VCaP (cell line): ENCODE data around the gene CILP.
"Not testable (repeated sequence)": the region's sequence is repeated elsewhere in the genome, so short reads cannot be mapped to it uniquely, and the experiment has no call there.

Source experiments
- H3K27ac ChIP-seq: fragments of 450-650 bp; 2 replicates; pipeline ENCODE4 v1.5.1; 2017
- TF ChIP-seq, protein P1 (sequence below): fragments of 450-650 bp; conservative IDR thresholded peaks from 2 replicates; pipeline ENCODE4 v1.5.1; 2017; ENCODE audit warnings: mild to moderate bottlenecking, moderate library complexity

CILP gene

GRCh38 chr15:65254356-65254755, 43.1 kb upstream of the CILP start:
- no peak overlapping the region for H3K27ac ChIP-seq
- TF ChIP-seq, protein P1, sequence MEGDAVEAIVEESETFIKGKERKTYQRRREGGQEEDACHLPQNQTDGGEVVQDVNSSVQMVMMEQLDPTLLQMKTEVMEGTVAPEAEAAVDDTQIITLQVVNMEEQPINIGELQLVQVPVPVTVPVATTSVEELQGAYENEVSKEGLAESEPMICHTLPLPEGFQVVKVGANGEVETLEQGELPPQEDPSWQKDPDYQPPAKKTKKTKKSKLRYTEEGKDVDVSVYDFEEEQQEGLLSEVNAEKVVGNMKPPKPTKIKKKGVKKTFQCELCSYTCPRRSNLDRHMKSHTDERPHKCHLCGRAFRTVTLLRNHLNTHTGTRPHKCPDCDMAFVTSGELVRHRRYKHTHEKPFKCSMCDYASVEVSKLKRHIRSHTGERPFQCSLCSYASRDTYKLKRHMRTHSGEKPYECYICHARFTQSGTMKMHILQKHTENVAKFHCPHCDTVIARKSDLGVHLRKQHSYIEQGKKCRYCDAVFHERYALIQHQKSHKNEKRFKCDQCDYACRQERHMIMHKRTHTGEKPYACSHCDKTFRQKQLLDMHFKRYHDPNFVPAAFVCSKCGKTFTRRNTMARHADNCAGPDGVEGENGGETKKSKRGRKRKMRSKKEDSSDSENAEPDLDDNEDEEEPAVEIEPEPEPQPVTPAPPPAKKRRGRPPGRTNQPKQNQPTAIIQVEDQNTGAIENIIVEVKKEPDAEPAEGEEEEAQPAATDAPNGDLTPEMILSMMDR: no peak

DNA sequence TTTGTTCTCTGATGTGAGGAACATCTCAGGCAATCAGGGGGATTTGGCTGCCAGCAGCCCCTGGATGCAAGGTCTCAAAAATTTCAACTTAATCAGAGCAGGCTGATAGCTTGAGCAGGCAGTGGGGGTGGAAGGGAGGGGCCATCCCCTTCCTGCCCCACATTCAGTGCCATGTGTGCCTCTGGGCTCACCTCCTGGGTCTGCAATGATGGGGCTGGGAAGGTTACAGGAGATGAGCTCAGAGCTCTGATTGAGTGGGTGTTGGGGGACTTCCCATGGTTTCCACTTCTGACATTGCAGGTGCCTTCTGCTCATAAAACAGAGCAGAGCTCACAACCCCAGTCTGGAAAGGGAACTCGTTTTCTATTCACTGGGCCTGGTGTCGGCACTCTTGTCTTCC, 38.4 kb upstream of the CILP start:
- TF ChIP-seq, protein P1: no peak
- H3K27ac ChIP-seq: no peak overlapping the region

DNA sequence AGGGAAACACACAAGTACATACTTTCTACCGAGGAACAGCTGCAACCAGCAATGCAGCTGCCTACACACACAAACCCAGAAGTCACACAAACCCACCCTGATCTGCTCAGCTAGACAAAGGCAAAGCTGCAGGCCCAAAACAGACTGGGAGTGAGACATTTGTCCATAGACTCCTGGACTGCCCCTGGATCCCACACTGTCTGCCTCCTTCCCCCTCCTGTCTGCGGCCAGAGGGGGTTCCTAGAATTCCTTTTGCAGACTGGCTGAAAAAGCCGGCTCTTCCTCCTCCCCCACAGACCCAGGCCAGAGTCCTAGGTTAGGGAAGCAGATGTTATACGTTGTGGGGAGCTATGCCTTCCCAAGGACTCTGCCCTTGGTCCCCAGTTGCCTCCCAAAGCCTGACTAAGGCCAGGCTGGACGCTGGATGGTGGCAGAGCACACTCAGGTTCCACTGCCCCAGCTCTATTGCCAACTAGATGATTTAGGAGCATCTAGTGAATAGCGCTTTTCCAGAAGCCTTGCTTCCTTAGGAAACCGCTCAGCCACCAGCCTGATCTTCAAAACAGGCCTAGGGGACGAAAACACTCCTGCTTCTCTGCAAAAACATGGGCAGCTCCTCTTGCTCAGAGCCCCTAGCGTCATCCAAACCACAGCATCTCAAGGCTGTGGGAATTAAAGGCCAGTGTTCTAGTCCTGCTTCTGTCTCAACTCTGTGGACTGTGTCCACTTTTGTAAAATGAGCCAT, 37.4 kb upstream of the CILP start:
- TF ChIP-seq, protein P1: no peak
- no peak overlapping the region for H3K27ac ChIP-seq

DNA sequence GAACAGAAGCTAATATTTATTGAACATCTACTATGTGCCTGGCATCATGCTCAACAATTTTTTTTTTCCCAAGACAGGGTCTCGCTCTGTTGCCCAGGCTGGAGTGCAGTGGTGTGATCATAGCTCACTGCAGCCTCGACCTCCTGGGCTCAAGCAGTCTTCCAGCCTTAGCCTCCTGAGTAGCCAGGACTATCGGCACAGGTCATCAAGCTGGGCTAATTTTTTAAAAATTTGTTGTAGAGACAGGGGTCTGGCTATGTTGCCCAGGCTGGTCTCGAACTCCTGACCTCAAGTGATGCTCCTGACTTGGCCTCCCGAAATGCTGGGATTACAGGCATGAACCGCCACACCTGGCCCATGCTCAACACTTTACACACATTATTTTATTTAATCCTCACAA, 35.7 kb upstream of the CILP start:
- TF ChIP-seq, protein P1: no peak
- H3K27ac ChIP-seq: no peak overlapping the region

GRCh38 chr15:65246026-65246714, 34.9 kb upstream of the CILP start:
- TF ChIP-seq, protein P1: no peak
- H3K27ac ChIP-seq: no peak overlapping the region

DNA sequence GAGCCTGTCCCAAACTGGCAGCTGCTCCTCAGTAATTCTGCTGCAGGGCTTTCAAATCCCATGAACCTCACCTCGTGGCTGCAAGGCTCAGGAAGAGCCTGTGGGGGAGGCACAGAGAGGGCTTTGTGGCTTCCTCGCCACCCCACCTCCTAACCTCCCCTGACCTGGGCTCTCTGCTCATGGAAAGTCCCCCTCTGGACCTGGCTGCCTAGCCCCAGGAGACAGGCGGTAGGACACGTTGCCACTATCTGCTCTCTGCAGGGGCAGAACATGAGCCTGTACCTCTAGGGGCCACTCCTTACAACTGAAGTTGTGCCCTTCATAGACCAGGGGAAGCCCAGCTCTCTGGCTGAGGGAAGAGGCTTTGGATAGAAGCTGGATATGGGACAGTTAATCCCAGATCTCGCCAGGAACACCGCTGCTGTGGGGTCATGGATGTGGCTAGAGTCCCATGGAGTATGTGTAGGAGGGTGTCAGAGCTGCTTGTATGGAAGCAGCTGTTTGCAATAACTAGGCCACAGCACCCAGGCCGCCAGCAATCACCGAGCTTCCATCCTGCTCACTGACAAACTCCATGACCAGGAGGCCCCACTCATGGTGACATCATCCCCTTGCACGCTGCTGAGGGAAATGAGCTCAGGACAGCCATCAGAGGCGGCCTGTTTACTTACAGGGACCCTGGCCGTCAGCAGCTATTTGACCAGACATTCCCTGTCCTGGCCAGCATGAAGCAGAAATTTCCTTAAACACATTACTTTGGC, 34.0 kb upstream of the CILP start:
- TF ChIP-seq, protein P1: no peak
- H3K27ac ChIP-seq: no peak overlapping the region

DNA sequence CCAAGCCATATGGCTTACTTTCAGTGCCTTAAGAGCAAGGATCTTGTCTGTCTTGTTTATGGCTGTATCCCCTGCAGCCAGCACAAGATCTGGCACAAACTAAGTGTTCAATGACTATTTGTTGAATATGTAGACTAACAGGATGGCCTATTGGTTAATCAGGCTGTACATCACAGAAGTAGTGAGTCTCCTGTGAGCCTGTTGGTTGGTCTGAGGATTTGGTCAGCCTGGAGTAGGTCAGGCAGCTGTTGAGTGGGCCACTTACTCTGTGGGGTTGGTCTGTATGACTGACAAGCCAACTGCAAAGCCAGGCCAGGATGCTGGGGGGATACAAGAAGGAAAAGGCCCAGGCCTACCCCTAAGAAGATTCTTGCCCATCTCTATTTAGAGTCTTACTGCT, 33.4 kb upstream of the CILP start:
- TF ChIP-seq, protein P1: no peak
- no peak overlapping the region for H3K27ac ChIP-seq

DNA sequence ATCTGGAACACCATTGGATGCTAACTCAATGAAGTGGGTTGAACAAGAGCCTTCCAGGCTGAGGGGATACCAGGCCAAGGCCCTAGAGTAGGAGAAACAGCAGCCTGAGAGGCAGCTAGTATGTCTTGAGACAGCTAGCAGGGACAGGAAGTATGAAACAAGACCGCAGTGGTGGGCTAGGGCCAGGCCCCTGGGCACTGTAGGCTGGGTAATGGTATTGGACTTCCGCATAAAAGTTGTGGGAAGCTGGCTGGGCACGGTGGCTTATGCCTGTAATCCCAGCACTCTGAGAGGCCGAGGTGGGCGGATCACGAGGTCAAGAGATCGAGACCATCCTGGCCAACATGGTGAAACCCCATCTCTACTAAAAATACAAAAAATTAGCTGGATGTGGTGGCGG, 25.2 kb upstream of the CILP start:
- H3K27ac ChIP-seq: not testable (repeated sequence)
